HepG2 (cell line): ENCODE results near the gene TAB2. TPM values are rescaled to one million over a fixed set of nuclear protein-coding genes. Genes with fewer than 3 reads are reported as not detected.

Source experiments
- ATAC-seq: fragments of 200-7000 bp; cut with Tn5 transposase; 3 replicates; pipeline ENCODE4 v1.9.1; 2020; ENCODE audit warnings: mild to moderate bottlenecking, moderate library complexity
- BruUV-seq: library from RNA; stranded (reverse); fragments of 400-500 nt; replicated peaks from 2 replicates; lab custom pipeline; 2021; lab: Mats Ljungman, UMichigan
- CTCF ChIA-PET: fragments of 300-600 bp; formaldehyde crosslinking; extraction: SDS; loops from one replicate; lab custom pipeline; 2021; ENCODE audit warnings: low total read pairs, inconsistent platforms, low intra/inter-chr PET ratio; lab: Yijun Ruan, JAX
- POLR2A ChIA-PET: fragments of 350-600 bp; sonication (Branson Sonifier 250); formaldehyde crosslinking; loops from one replicate; lab custom pipeline; 2020; ENCODE audit warnings: antibody characterized with exemption, inconsistent platforms; lab: Yijun Ruan, JAX
- DNase-seq: peaks from one replicate; pipeline ENCODE4 v3.0.0-alpha.2; 2015; ENCODE audit warnings: low spot score
- FAIRE-seq: peaks from 3 replicates; lab custom pipeline; 2011; peaks lifted over from hg19 to GRCh38; lab: Jason Lieb, UNC
- H2AFZ ChIP-seq: one replicate; pipeline ENCODE4 v1.6.1; 2011; ENCODE audit warnings: low read length, inconsistent platforms
- H3K27ac ChIP-seq: fragments of 300-600 bp; 3 replicates; pipeline ENCODE4 v1.8.0; 2011; ENCODE audit warnings: mixed run types, mild to moderate bottlenecking, mixed read lengths, low read length, inconsistent platforms; ENCODE audit not compliant: insufficient read depth; ENCODE audit errors: extremely low read length
- H3K27me3 ChIP-seq, 2 experiments: fragments of 200-600 bp in 1 of 2; 2 replicates in 1 of 2; 3 replicates in 1 of 2; pipeline versions ENCODE4 v1.6.0 to v1.8.0; 2011; ENCODE audit warnings: low read length in 2 of 2, mild to moderate bottlenecking in 2 of 2, moderate library complexity in 2 of 2, inconsistent platforms in 1 of 2; ENCODE audit not compliant: insufficient read depth in 2 of 2, control insufficient read depth in 1 of 2
- H3K36me3 ChIP-seq, 2 experiments: fragments of 200-600 bp in 1 of 2; replicated peaks in 1 of 2; 2 replicates in 1 of 2; 3 replicates in 1 of 2; pipeline versions ENCODE4 v1.5.1 to v1.8.0; 2011; ENCODE audit warnings: low read length in 2 of 2, inconsistent platforms in 1 of 2; ENCODE audit not compliant: insufficient read depth in 2 of 2, control insufficient read depth in 1 of 2
- H3K4me1 ChIP-seq: 2 replicates; pipeline ENCODE4 v1.5.1; 2012; ENCODE audit warnings: low read length, inconsistent platforms; ENCODE audit not compliant: insufficient read depth
- H3K4me2 ChIP-seq: 2 replicates; pipeline ENCODE4 v1.6.0; 2011; ENCODE audit warnings: low read depth, low read length, inconsistent platforms
- H3K4me3 ChIP-seq, 3 experiments: fragments of 200-600 bp in 1 of 3; sonication (generic), shearing (Covaris generic) in 1 of 3; replicated peaks in 1 of 3; 2 replicates each; pipeline ENCODE4 v1.5.1; 2011 to 2016; ENCODE audit warnings: low read length in 3 of 3, inconsistent platforms in 2 of 3, low read depth in 2 of 3, mild to moderate bottlenecking in 2 of 3, control low read depth in 1 of 3, mixed read lengths in 1 of 3; ENCODE audit not compliant: insufficient read depth in 1 of 3
- H3K79me2 ChIP-seq: one replicate; pipeline ENCODE4 v1.6.1; 2011; ENCODE audit warnings: low read length, inconsistent platforms; ENCODE audit not compliant: insufficient read depth
- H3K9ac ChIP-seq: 2 replicates; pipeline ENCODE4 v1.6.0; 2011; ENCODE audit warnings: mild to moderate bottlenecking, low read depth, low read length, inconsistent platforms; ENCODE audit not compliant: insufficient read depth
- H3K9me3 ChIP-seq: 2 replicates; pipeline ENCODE4 v1.5.1; 2012; ENCODE audit warnings: mild to moderate bottlenecking, low read length
- H4K20me1 ChIP-seq: 2 replicates; pipeline ENCODE4 v1.6.0; 2011; ENCODE audit warnings: inconsistent platforms, mild to moderate bottlenecking, low read length, moderate library complexity; ENCODE audit not compliant: insufficient read depth
- NCOA2 ChIP-seq: sonication (generic); formaldehyde crosslinking; IDR thresholded peaks from 2 replicates; pipeline ENCODE4 v1.8.0; 2022; ENCODE audit warnings: inconsistent platforms
- NFE2L1 ChIP-seq: sonication (generic); formaldehyde crosslinking; IDR thresholded peaks from 2 replicates; pipeline ENCODE4 v1.4.0; 2020; ENCODE audit warnings: missing genetic modification reagents, mild to moderate bottlenecking, borderline replicate concordance
- SOX6 ChIP-seq, 2 experiments: fragments of 450-650 bp in 1 of 2; sonication (generic) in 1 of 2; formaldehyde crosslinking in 1 of 2; IDR thresholded peaks; 2 replicates each; pipeline versions ENCODE4 v1.4.0 to v1.6.1; 2017 to 2020; ENCODE audit warnings: antibody characterized with exemption in 1 of 2, mild to moderate bottlenecking in 1 of 2, missing genetic modification reagents in 1 of 2
- TCF12 ChIP-seq, 2 experiments: fragments of 450-650 bp in 1 of 2; sonication (generic) in 1 of 2; formaldehyde crosslinking in 1 of 2; IDR thresholded peaks; 2 replicates each; pipeline versions ENCODE4 v1.6.1 to v1.8.0; 2017 to 2022; ENCODE audit warnings: antibody characterized with exemption in 1 of 2, mild to moderate bottlenecking in 1 of 2, missing genetic modification reagents in 1 of 2, moderate library complexity in 1 of 2
- ZNF672 ChIP-seq: sonication (generic); formaldehyde crosslinking; IDR thresholded peaks from 2 replicates; pipeline ENCODE4 v1.8.1; 2022; ENCODE audit warnings: missing genetic modification reagents
- ZNF781 ChIP-seq: sonication (generic); formaldehyde crosslinking; IDR thresholded peaks from 2 replicates; pipeline ENCODE4 v1.5.1; 2020; ENCODE audit warnings: borderline replicate concordance, mild to moderate bottlenecking, missing genetic modification reagents; ENCODE audit errors: not compliant biosample characterization
- WGBS: methylation state at CpG from one replicate; pipeline ENCODE4 v1.1.6; 2017; ENCODE audit warnings: low lambda C conversion rate; 5-methylcytosine and 5-hydroxymethylcytosine counted together
- in situ Hi-C: cut with HindIII; loops from 2 replicates; pipeline ENCODE4 v1.10.0; 2017; ENCODE audit warnings: low pct_unique_long_range_greater_than_20kb; ENCODE audit not compliant: extremely low pct_ligation_motif_present
- intact Hi-C: fragments of 100-400 bp; cut with micrococcal nuclease; formaldehyde crosslinking; loops from one replicate; pipeline ENCODE4 v1.10.0; 2022; ENCODE audit not compliant: unreplicated experiment
- polyA plus RNA-seq, 8 experiments: library from polyadenylated mRNA; depleted of rRNA in 3 of 8; stranded (reverse) in 7 of 8; unstranded in 1 of 8; fragments of >200 nt; fragmentation: Illumina TruSeq in 4 of 8; extraction: Trizol in 4 of 8; gene quantifications; 2 replicates each; pipeline versions ENCODE4 v1.2.1 to v1.2.3, GENCODE V29; 2011 to 2016; ENCODE audit warnings: low read depth in 4 of 8, missing spikeins in 1 of 8, mixed read lengths in 1 of 8; ENCODE audit not compliant: insufficient read depth in 1 of 8
- total RNA-seq, 5 experiments: library from RNA; depleted of rRNA; stranded (reverse); fragments of >200 nt; fragmentation: Illumina TruSeq; extraction: Trizol; gene quantifications; 2 replicates each; pipeline ENCODE4 v1.2.3, GENCODE V29; 2016; ENCODE audit warnings: low read depth in 1 of 5
- TF ChIP-seq, protein P1 (sequence below): IDR thresholded peaks from 2 replicates; pipeline ENCODE4 v1.6.1; 2012; ENCODE audit warnings: low read length, improper control_type of control experiment
- TF ChIP-seq, protein P2 (sequence below): sonication (generic); formaldehyde crosslinking; IDR thresholded peaks from 2 replicates; pipeline ENCODE4 v1.8.1; 2023; ENCODE audit warnings: mild to moderate bottlenecking, missing genetic modification reagents
- TF ChIP-seq, protein P3 (sequence below): sonication (generic); formaldehyde crosslinking; IDR thresholded peaks from 2 replicates; pipeline ENCODE4 v1.5.0; 2020; ENCODE audit warnings: mild to moderate bottlenecking, low read depth, missing genetic modification reagents, borderline replicate concordance
- TF ChIP-seq, protein P4 (sequence below): sonication (generic); formaldehyde crosslinking; IDR thresholded peaks from 2 replicates; pipeline ENCODE4 v1.9.0; 2021; ENCODE audit warnings: missing genetic modification reagents, borderline replicate concordance

TAB2 gene
- total and polyA plus RNA-seq, 2 of the 13 experiments (the other 11 are each of a cell fraction or from before 2014, with no cell fraction given): 23.7 to 50.2 TPM

DNA sequence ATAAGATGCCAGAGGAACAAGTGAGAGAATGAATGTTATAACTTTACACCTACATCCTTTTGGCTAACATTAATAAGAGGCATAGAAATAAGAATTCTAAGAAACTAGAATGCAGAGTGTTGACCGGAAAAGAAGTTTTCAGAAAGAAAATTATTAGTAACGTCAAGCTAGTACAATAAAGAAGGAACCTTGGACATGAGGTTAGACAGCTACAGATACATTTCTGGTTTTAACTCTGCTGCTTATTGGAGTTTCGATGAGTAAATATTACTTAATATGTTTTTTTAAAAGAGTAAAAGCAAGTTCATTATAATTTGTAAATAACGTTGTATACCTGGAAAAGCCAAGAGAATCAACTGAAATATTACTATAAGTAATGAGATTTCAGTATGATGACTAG is 22.7 kb downstream of the TAB2 start:
- TF ChIP-seq, protein P1, sequence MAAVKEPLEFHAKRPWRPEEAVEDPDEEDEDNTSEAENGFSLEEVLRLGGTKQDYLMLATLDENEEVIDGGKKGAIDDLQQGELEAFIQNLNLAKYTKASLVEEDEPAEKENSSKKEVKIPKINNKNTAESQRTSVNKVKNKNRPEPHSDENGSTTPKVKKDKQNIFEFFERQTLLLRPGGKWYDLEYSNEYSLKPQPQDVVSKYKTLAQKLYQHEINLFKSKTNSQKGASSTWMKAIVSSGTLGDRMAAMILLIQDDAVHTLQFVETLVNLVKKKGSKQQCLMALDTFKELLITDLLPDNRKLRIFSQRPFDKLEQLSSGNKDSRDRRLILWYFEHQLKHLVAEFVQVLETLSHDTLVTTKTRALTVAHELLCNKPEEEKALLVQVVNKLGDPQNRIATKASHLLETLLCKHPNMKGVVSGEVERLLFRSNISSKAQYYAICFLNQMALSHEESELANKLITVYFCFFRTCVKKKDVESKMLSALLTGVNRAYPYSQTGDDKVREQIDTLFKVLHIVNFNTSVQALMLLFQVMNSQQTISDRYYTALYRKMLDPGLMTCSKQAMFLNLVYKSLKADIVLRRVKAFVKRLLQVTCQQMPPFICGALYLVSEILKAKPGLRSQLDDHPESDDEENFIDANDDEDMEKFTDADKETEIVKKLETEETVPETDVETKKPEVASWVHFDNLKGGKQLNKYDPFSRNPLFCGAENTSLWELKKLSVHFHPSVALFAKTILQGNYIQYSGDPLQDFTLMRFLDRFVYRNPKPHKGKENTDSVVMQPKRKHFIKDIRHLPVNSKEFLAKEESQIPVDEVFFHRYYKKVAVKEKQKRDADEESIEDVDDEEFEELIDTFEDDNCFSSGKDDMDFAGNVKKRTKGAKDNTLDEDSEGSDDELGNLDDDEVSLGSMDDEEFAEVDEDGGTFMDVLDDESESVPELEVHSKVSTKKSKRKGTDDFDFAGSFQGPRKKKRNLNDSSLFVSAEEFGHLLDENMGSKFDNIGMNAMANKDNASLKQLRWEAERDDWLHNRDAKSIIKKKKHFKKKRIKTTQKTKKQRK: no peak
- TF ChIP-seq ZNF781 (CRISPR knock-in tag): no peak
- TF ChIP-seq SOX6 (IDR thresholded peaks at IDR 0.05): no peak
- no peak for TF ChIP-seq SOX6 (CRISPR knock-in tag; IDR thresholded peaks at IDR 0.05)
- no peak for TF ChIP-seq ZNF672 (CRISPR knock-in tag)
- TF ChIP-seq, protein P2, sequence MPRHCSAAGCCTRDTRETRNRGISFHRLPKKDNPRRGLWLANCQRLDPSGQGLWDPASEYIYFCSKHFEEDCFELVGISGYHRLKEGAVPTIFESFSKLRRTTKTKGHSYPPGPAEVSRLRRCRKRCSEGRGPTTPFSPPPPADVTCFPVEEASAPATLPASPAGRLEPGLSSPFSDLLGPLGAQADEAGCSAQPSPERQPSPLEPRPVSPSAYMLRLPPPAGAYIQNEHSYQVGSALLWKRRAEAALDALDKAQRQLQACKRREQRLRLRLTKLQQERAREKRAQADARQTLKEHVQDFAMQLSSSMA: no peak
- TF ChIP-seq, protein P3, sequence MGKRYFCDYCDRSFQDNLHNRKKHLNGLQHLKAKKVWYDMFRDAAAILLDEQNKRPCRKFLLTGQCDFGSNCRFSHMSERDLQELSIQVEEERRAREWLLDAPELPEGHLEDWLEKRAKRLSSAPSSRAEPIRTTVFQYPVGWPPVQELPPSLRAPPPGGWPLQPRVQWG (CRISPR knock-in tag): no peak
- no peak for TF ChIP-seq TCF12 (IDR thresholded peaks at IDR 0.05)
- no peak for TF ChIP-seq TCF12 (CRISPR knock-in tag; IDR thresholded peaks at IDR 0.05)
- TF ChIP-seq NFE2L1: no peak
- no peak for TF ChIP-seq NCOA2 (CRISPR knock-in tag)
- TF ChIP-seq, protein P4, sequence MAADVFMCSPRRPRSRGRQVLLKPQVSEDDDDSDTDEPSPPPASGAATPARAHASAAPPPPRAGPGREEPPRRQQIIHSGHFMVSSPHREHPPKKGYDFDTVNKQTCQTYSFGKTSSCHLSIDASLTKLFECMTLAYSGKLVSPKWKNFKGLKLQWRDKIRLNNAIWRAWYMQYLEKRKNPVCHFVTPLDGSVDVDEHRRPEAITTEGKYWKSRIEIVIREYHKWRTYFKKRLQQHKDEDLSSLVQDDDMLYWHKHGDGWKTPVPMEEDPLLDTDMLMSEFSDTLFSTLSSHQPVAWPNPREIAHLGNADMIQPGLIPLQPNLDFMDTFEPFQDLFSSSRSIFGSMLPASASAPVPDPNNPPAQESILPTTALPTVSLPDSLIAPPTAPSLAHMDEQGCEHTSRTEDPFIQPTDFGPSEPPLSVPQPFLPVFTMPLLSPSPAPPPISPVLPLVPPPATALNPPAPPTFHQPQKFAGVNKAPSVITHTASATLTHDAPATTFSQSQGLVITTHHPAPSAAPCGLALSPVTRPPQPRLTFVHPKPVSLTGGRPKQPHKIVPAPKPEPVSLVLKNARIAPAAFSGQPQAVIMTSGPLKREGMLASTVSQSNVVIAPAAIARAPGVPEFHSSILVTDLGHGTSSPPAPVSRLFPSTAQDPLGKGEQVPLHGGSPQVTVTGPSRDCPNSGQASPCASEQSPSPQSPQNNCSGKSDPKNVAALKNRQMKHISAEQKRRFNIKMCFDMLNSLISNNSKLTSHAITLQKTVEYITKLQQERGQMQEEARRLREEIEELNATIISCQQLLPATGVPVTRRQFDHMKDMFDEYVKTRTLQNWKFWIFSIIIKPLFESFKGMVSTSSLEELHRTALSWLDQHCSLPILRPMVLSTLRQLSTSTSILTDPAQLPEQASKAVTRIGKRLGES: no peak
- H3K79me2 ChIP-seq: peaks cover 90% of the 10 kb centered on the region
- POLR2A ChIA-PET: no interaction called here
- H3K4me1 ChIP-seq: peaks cover 19% of the 10 kb centered on the region
- H3K4me2 ChIP-seq: no peak overlapping the region
- H3K27ac ChIP-seq: no peak overlapping the region
- H3K4me3 ChIP-seq: no peak overlapping the region
- BruUV-seq: no TSS peak
- in situ Hi-C loops: no loop called here
- WGBS: 95% methylated on average over 4 of the region's 4 CpGs
- H3K9ac ChIP-seq: no peak overlapping the region
- H3K27me3 ChIP-seq: no peaks in the 10 kb centered on the region
- DNase-seq: no peak
- H2AFZ ChIP-seq: no peak overlapping the region
- CTCF ChIA-PET: no interaction called here
- H3K36me3 ChIP-seq: peaks cover 0 to 5% of the 10 kb centered on the region in 2 experiments; a peak in 1 of 5 replicates
- intact Hi-C loops: no loop called here
- FAIRE-seq: no peak
- no peaks in the 10 kb centered on the region for H3K9me3 ChIP-seq
- 0 out of 2 replicates have a peak, but pooled peaks cover 5% of the 10 kb centered on the region for H4K20me1 ChIP-seq
- no peak for ATAC-seq
